HG03064 (cell line): ENCODE data around the gene CLMP.

Experiments used
- ATAC-seq: cut with Tn5 transposase; IDR thresholded peaks from one replicate; pipeline ENCODE4 v1.9.1; 2021; ENCODE audit warnings: low read depth; ENCODE audit not compliant: unreplicated experiment

CLMP gene

GRCh38 chr11:123195188-123196059 is at the start of gene CLMP:
CLMP (minus strand) TSS chr11:123195248; CDS start chr11:123194940, 308 bp downstream.
- ATAC-seq: no peak

GRCh38 chr11:123241874-123242543 is 47.0 kb upstream of the CLMP start:
- ATAC-seq: no peak

GRCh38 chr11:123241294-123241693 is 46.2 kb upstream of the CLMP start:
- ATAC-seq: no peak

- ATAC-seq: no peak
Measured at GRCh38 chr11:123239191-123240150, 44.4 kb upstream of the CLMP start.

- no peak for ATAC-seq
Measured at GRCh38 chr11:123238297-123238696, 43.2 kb upstream of the CLMP start.

- no peak for ATAC-seq
Measured at GRCh38 chr11:123236879-123237278, 41.8 kb upstream of the CLMP start.

- no peak for ATAC-seq
Measured at GRCh38 chr11:123235656-123236261, 40.7 kb upstream of the CLMP start.

- no peak for ATAC-seq
Measured at GRCh38 chr11:123235117-123235655, 40.1 kb upstream of the CLMP start.

GRCh38 chr11:123233975-123234334 is 38.9 kb upstream of the CLMP start:
- ATAC-seq: no peak

GRCh38 chr11:123233280-123233974 is 38.4 kb upstream of the CLMP start:
- peak; percentile 97 for ATAC-seq

- no peak for ATAC-seq
Measured at GRCh38 chr11:123231777-123232176, 36.7 kb upstream of the CLMP start.

GRCh38 chr11:123231256-123231655 is 36.2 kb upstream of the CLMP start:
- ATAC-seq: no peak

GRCh38 chr11:123230346-123230745 is 35.3 kb upstream of the CLMP start:
- no peak for ATAC-seq

GRCh38 chr11:123228496-123229163 is 33.6 kb upstream of the CLMP start:
- no peak for ATAC-seq

- ATAC-seq: no peak
Measured at GRCh38 chr11:123227763-123228495, 32.9 kb upstream of the CLMP start.

GRCh38 chr11:123221584-123221983 is 26.5 kb upstream of the CLMP start:
- no peak for ATAC-seq

GRCh38 chr11:123221096-123221561 is 26.1 kb upstream of the CLMP start:
- no peak for ATAC-seq

GRCh38 chr11:123219066-123219690 is 24.1 kb upstream of the CLMP start:
- ATAC-seq: no peak
